Measurements from ENCODE around the gene TRIM71. TPM values are rescaled to one million over a fixed set of nuclear protein-coding genes. Genes with fewer than 3 reads are reported as not detected.
"Not testable (repeated sequence)": the region's sequence is repeated elsewhere in the genome, so short reads cannot be mapped to it uniquely, and the experiment has no call there.

TRIM71 gene
- total and polyA plus RNA-seq, 2 experiments from 2014 or later, result 1.9 to 14.5 TPM

DNA sequence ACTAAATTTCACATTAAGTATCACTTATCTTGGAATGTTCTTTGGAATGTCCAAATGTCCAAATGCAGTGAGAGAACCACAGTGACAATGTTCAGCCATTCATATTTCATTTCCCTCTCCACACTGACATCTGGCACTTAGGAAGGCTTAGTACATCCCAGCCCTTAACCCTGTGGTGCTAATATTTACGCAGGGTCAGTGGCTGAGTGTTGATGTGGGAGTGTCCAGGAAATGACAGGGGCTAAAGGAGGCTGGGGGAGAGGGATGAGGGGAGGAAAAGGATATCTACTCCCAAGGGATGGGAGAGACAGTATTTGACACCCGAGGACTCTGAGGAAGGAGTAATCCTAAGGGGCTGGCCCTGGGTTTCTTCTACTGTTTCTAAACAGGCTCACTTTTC lies 119.5 kb downstream of the TRIM71 start:
- no peaks in the 10 kb centered on the region for H3K36me3 ChIP-seq (replicated peaks; ENCODE audit: insufficient read depth, low read depth)
- no peaks in the 10 kb centered on the region for H4K20me1 ChIP-seq (ENCODE audit: insufficient read depth, poor library complexity, severe bottlenecking)
- no peak overlapping the region for H3K4me3 ChIP-seq
- H3K27me3 ChIP-seq, result no peaks in the 10 kb centered on the region
- H3K79me2 ChIP-seq, result no peaks in the 10 kb centered on the region
- H2AFZ ChIP-seq, result no peak overlapping the region
- H3K9me3 ChIP-seq (ENCODE audit: low read depth), result no peaks in the 10 kb centered on the region
- no peak for TF ChIP-seq CTCF (IDR thresholded peaks at IDR 0.05; ENCODE audit: poor library complexity)
- no peak for TF ChIP-seq EZH2phosphoT487 (IDR thresholded peaks at IDR 0.05; ENCODE audit: low read depth, severe bottlenecking, unreplicated experiment)
- TF ChIP-seq EZH2 (IDR thresholded peaks at IDR 0.05; ENCODE audit: borderline replicate concordance), result no peak
- H3K4me1 ChIP-seq (ENCODE audit: insufficient read depth), result no peaks in the 10 kb centered on the region
- H3K4me2 ChIP-seq, result no peak overlapping the region
- H3K9me2 ChIP-seq (replicated peaks; ENCODE audit: insufficient read depth), result no peaks in the 10 kb centered on the region
- 44% methylated on average over 2 of the region's 2 CpGs for WGBS (ENCODE audit: low lambda C conversion rate, missing lambda C conversion rate)
- no peak for DNase-seq (ENCODE audit: low spot score)
- H3K27ac ChIP-seq, result no peak overlapping the region

DNA sequence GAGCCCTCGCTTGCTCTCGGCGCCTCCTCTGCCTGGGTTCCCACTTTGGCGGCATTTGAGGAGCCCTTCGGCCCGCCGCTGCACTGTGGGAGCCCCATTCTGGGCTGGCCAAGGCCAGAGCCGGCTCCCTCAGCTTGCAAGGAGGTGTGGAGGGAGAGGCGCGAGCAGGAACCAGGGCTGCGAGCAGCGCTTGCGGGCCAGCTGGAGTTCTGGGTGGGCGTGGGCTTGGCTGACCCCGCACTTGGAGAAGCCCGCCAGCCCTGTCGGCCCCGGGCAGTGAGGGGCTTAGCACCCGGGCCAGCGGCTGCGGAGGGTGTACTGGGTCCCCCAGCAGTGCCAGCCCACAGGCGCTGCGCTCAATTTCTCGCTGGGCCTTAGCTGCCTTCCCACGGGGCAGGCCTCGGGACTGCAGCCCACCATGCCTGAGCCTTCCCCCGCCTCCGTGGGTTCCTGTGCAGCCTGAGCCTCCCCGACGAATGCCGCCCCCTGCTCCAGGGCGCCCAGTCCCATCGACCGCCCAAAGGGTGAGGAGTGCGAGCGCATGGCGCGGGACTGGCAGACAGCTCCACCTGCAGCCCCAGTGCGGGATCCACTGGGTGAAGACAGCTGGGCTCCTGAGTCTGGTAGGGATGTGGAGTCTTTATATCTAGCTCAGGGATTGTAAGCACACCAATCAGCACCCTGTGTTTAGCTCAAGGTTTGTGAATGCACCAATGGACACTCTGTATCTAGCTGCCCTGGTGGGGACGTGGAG lies 121.9 kb downstream of the TRIM71 start:
- not testable (repeated sequence) for H3K79me2 ChIP-seq; H3K36me3 ChIP-seq (replicated peaks; ENCODE audit: insufficient read depth, low read depth); H4K20me1 ChIP-seq (ENCODE audit: insufficient read depth, poor library complexity, severe bottlenecking); H3K27ac ChIP-seq; H3K9me3 ChIP-seq (ENCODE audit: low read depth); DNase-seq (ENCODE audit: low spot score); H3K27me3 ChIP-seq; H3K4me3 ChIP-seq; H3K9me2 ChIP-seq (replicated peaks; ENCODE audit: insufficient read depth); H3K4me1 ChIP-seq (ENCODE audit: insufficient read depth); H2AFZ ChIP-seq; H3K4me2 ChIP-seq
- WGBS (ENCODE audit: low lambda C conversion rate, missing lambda C conversion rate), result 96% methylated on average over 36 of the region's 40 CpGs

GRCh38 chr3:32940726-32941125 lies 122.9 kb downstream of the TRIM71 start:
- Histone ChIP-seq H3K9me3 (ENCODE audit: low read depth) (no peaks in the 10 kb centered on the region), H3K9me2 (replicated peaks; ENCODE audit: insufficient read depth) (no peaks in the 10 kb centered on the region), H3K27me3 (no peaks in the 10 kb centered on the region), H3K27ac (no peak overlapping the region), H3K4me2 (no peak overlapping the region), H4K20me1 (ENCODE audit: insufficient read depth, poor library complexity, severe bottlenecking) (no peaks in the 10 kb centered on the region), H3K4me3 (no peak overlapping the region), H3K4me1 (ENCODE audit: insufficient read depth) (no peaks in the 10 kb centered on the region), H2AFZ (no peak overlapping the region), H3K79me2 (no peaks in the 10 kb centered on the region), H3K36me3 (replicated peaks; ENCODE audit: insufficient read depth, low read depth) (no peaks in the 10 kb centered on the region)
- DNase-seq (ENCODE audit: low spot score), result no peak
- TF ChIP-seq CTCF (IDR thresholded peaks at IDR 0.05; ENCODE audit: poor library complexity), result no peak
- TF ChIP-seq EZH2phosphoT487 (IDR thresholded peaks at IDR 0.05; ENCODE audit: low read depth, severe bottlenecking, unreplicated experiment), result no peak
- TF ChIP-seq EZH2 (IDR thresholded peaks at IDR 0.05; ENCODE audit: borderline replicate concordance), result no peak
- WGBS (ENCODE audit: low lambda C conversion rate, missing lambda C conversion rate), result 91% methylated on average over 16 of the region's 16 CpGs

- no peaks in the 10 kb centered on the region for H3K27me3 ChIP-seq
- no peaks in the 10 kb centered on the region for H3K9me3 ChIP-seq (ENCODE audit: low read depth)
- H4K20me1 ChIP-seq (ENCODE audit: insufficient read depth, poor library complexity, severe bottlenecking), result no peaks in the 10 kb centered on the region
- H3K4me1 ChIP-seq (ENCODE audit: insufficient read depth), result no peaks in the 10 kb centered on the region
- H3K9me2 ChIP-seq (replicated peaks; ENCODE audit: insufficient read depth), result no peaks in the 10 kb centered on the region
- H3K4me3 ChIP-seq, result no peak overlapping the region
- no peaks in the 10 kb centered on the region for H3K36me3 ChIP-seq (replicated peaks; ENCODE audit: insufficient read depth, low read depth)
- H2AFZ ChIP-seq, result no peak overlapping the region
- no peak for DNase-seq (ENCODE audit: low spot score)
- no peak for TF ChIP-seq EZH2phosphoT487 (IDR thresholded peaks at IDR 0.05; ENCODE audit: low read depth, severe bottlenecking, unreplicated experiment)
- TF ChIP-seq CTCF (IDR thresholded peaks at IDR 0.05; ENCODE audit: poor library complexity), result no peak
- TF ChIP-seq EZH2 (IDR thresholded peaks at IDR 0.05; ENCODE audit: borderline replicate concordance), result no peak
- H3K4me2 ChIP-seq, result no peak overlapping the region
- H3K27ac ChIP-seq, result no peak overlapping the region
- WGBS (ENCODE audit: low lambda C conversion rate, missing lambda C conversion rate), result 86% methylated on average over 3 of the region's 3 CpGs
- no peaks in the 10 kb centered on the region for H3K79me2 ChIP-seq
These were observed 127.3 kb downstream of the TRIM71 start for GRCh38 chr3:32945136-32945535.

DNA sequence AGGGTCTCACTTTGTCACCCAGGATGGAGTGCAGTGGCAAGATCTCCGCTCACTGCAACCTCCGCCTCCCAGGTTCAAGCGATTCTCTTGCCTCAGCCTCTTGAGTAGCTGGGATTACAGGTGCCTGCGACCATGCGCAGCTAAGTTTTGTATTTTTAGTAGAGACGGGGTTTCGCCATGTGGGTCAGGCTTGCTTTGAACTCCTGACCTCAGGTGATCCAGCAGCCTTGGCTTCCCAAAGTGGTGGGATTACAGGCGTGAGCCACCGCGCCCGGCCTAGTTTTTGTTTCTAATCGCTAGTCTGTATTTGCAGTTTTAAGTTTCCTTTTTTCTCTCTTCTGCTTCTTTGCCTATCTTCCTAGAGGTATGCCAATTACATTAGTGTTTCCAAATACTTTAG lies 127.8 kb downstream of the TRIM71 start:
- DNase-seq (ENCODE audit: low spot score); H3K4me2 ChIP-seq; H3K4me1 ChIP-seq (ENCODE audit: insufficient read depth); H4K20me1 ChIP-seq (ENCODE audit: insufficient read depth, poor library complexity, severe bottlenecking); H3K9me2 ChIP-seq (replicated peaks; ENCODE audit: insufficient read depth); H3K27me3 ChIP-seq; H3K9me3 ChIP-seq (ENCODE audit: low read depth); H3K4me3 ChIP-seq; H3K79me2 ChIP-seq; H2AFZ ChIP-seq; H3K27ac ChIP-seq; H3K36me3 ChIP-seq (replicated peaks; ENCODE audit: insufficient read depth, low read depth): not testable (repeated sequence)
- WGBS (ENCODE audit: low lambda C conversion rate, missing lambda C conversion rate), result 96% methylated on average over 12 of the region's 12 CpGs
